Measurements from ENCODE around the gene ABLIM1.

DNA sequence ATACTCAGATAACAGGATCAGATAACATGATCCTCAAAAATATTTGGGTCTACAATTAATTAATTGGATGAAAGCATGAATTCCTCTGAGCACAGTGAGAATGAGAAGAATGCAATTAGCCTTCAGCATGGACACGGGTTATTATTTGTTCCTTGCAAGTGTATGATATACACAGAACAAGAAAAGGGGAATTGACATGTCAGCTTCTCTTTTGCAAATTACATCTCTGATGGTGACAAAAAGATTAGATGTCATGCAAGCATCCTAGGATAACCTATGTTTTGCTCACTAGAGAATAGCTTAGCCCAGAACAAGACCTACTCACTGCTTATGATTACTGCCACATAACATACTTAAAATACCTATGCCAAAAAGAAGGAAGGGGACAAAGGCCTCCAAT, 120.3 kb downstream of the ABLIM1 start:
- TF ChIP-seq, protein P1, sequence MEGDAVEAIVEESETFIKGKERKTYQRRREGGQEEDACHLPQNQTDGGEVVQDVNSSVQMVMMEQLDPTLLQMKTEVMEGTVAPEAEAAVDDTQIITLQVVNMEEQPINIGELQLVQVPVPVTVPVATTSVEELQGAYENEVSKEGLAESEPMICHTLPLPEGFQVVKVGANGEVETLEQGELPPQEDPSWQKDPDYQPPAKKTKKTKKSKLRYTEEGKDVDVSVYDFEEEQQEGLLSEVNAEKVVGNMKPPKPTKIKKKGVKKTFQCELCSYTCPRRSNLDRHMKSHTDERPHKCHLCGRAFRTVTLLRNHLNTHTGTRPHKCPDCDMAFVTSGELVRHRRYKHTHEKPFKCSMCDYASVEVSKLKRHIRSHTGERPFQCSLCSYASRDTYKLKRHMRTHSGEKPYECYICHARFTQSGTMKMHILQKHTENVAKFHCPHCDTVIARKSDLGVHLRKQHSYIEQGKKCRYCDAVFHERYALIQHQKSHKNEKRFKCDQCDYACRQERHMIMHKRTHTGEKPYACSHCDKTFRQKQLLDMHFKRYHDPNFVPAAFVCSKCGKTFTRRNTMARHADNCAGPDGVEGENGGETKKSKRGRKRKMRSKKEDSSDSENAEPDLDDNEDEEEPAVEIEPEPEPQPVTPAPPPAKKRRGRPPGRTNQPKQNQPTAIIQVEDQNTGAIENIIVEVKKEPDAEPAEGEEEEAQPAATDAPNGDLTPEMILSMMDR (IDR thresholded peaks at IDR 0.05; ENCODE audit: poor library complexity, severe bottlenecking): no peak
- TF ChIP-seq EZH2 (IDR thresholded peaks at IDR 0.05; ENCODE audit: borderline replicate concordance, insufficient read depth, low read length, poor library complexity, severe bottlenecking): no peak
- peak; percentile 89 for TF ChIP-seq POLR2AphosphoS5 (IDR thresholded peaks at IDR 0.05)
- TF ChIP-seq EP300 (conservative IDR thresholded peaks at IDR 0.05; ENCODE audit: poor library complexity, severe bottlenecking): peak; percentile 92
- TF ChIP-seq SMC3 (conservative IDR thresholded peaks at IDR 0.05; ENCODE audit: poor library complexity): no peak
- no peak for TF ChIP-seq REST (IDR thresholded peaks at IDR 0.05; ENCODE audit: borderline replicate concordance)
- TF ChIP-seq TAF1 (IDR thresholded peaks at IDR 0.05; ENCODE audit: low read depth): no peak
